HG03442 (cell line): ENCODE measurements around the gene RYR2.
"Not testable (repeated sequence)": the region's sequence is repeated elsewhere in the genome, so short reads cannot be mapped to it uniquely, and the experiment has no call there.

Source experiments
- ATAC-seq: cut with Tn5 transposase; IDR thresholded peaks from one replicate; pipeline ENCODE4 v1.9.1; 2021; ENCODE audit warnings: mild to moderate bottlenecking, moderate library complexity; ENCODE audit not compliant: unreplicated experiment

RYR2 gene

DNA sequence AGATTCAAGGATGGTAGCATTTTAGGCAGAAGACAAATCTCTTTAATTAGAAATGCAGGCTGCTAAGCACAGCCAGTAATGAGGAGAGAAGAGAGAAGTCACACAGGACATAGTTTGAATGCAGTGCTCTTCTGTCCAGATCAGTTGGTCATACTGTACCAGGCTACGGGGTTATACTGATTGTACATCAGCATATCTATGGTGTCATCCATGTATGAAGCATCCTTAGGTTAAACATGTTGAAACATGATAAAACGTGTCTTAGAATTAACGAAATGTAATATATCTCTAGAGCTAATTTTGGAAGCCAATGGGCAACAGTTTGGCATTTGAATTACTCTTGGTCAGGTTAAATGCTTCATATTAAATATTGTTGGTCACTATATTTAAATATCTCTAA is 199.1 kb downstream of the RYR2 start:
- ATAC-seq = no peak

DNA sequence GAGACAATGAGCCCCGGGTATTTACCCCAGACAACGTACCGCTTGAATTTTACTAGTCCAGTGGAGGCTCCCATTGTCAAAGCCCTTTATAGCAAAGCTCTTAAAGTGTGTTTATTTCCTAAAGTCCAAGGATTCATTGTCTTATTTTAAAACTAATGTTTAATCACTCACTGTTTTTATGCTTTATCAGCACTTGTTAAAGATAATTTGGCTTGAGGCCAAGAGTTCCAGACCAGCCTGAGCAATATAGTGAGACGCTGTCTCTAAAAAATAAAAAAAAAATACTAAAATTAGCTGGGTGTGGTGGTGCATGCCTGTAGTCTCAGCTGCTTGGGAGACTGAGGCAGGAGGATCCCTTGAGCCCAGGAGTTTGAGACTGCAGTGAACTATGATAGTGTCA is 202.8 kb downstream of the RYR2 start:
- no peak for ATAC-seq

DNA sequence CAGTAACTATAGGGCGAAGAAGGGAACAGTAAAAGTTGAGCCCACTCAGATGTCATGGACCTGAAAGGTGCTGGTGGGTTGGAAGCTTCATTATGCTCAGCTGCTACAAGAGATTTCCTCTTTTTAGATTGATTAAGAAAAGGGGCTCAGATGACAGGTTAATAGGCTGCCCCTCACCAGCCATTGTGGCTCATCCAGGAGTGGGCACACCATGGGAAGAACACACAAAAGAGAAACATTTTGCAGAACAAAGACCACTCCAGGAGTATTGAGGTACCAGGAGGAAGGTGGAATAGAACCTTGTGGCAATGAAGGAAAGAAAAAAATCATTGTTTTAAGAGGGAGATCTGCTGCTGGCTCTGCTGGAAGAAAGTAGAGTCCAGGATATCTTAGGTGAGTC is 205.5 kb downstream of the RYR2 start:
- no peak for ATAC-seq

DNA sequence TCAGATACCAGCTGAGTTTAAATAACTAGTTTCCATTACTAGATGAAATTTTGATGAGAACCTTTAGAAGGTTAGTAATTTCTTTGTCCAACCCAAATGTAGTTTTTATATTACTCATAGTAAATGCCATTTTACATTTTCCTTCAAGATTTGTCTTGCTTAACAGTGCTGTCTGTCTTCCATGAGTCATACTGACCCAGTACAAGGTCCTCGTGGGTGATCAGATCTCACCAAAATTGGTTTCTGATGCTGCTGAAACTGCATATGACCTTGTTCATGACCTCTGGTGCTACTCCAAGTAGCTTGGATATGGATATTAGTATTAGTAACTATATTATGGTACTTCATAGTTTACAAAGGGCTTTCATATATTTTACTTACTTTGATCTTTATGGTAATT is 207.1 kb downstream of the RYR2 start:
- ATAC-seq = peak; percentile 48

DNA sequence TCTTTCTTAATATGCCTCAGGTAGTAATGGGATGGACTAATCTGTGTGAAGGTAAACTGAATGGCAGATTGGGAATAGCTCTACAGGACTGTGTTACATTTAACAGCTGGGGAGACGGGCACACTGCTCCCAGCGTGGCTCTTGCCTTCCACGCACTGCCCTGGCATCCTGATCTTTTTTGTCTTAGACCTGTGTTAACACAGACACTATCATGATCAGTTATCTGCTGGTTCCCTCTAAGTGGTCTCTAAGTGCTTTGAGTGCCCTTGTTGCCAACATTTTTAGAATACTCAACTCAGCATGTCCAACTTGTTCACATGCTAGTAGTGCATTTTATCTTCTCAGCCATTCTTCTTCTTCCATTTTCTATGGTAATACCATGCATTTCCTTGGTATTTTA is 208.1 kb downstream of the RYR2 start:
- ATAC-seq = no peak

DNA sequence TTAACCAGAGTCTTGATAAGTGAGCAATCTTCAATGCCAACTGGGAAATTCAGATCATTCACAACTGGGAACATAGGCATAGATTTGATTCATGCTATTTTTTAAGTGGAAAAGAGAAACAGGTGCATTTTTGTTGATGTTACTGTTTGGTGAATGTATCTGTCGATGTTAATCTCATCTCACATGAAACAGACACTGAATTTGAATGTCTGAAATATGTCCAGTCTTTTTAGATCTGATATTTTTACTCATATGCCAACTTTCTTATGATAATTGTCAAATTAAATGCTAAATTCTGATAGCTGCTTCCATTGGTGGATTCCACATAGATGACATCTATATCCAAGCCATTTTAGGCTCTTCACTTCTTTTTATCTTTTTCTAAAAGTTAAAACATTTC is 213.1 kb downstream of the RYR2 start:
- ATAC-seq = no peak

DNA sequence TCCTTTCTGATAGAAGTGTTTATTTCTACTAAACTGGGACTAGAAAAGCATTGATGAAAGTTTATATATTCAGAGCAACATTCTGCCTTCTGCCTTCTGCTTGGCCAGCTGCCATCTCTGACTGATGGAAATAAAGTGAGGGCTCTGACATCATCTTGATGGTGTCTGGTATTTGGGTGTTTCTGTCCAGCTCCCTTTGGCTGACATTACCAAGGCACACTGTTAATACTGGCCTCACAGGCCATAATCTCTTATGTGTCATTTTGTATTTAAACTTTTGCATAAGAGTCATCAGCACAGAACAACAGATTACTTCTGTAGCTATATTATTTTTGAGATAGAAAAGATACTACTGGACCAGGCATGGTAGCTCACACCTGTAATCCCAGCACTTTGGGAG is 216.9 kb downstream of the RYR2 start:
- no peak for ATAC-seq

DNA sequence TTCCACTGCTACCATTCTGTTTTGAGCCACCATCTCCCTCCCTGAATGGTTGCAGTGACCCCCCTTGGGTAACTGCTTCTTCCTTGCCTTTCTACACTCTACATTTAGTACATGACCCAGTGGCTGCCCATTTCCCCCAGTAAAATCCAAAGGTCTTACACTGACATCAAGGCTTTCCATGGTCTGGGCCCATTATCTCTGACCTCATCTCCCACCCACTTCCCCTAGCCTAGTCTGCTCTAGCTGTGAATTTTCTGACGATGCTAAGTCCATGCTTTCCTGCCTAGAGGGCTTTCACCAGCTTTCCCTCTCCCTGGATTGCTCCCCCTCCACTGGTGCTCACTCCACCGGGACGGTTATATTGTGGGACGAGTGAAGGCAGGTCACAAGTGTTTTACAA is 219.2 kb downstream of the RYR2 start:
- no peak for ATAC-seq

DNA sequence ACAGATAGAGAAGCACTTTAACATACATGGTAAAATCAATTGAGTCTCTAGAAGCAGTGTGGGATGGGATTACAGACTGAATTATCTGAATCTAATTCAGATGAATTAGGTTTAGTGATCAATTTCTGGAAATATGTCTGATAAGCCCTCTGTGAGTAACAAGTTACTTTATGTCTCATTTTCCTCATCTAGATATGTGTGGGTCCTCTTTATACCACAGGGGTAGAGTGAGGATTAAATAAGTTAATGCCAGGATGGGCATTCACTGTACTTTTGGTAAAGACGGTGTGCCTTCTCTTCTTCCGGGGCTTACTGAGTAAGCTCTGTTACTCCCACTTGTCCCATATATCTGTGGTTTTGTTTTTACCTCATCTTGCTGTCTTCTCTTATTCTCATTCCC is 225.8 kb downstream of the RYR2 start:
- no peak for ATAC-seq

DNA sequence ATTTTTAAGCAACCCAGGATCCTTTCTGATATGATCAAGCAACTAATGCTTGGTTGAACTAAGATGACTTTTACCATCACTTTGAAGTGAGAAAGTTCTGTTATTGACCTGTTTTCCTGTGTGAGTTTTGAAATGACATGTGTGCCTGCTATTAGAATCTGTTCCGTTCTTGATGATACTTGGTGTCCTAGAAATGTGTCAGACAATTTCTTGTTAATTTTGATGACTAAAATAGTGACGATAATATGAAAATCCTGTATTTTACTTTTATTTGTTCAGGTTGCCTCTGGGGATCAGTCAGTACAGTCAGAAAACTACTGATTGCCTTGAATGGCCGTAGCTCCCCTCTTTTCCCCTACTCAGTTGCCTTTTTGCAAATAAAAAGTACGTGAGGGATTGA is 228.0 kb downstream of the RYR2 start:
- peak; percentile 94 for ATAC-seq

DNA sequence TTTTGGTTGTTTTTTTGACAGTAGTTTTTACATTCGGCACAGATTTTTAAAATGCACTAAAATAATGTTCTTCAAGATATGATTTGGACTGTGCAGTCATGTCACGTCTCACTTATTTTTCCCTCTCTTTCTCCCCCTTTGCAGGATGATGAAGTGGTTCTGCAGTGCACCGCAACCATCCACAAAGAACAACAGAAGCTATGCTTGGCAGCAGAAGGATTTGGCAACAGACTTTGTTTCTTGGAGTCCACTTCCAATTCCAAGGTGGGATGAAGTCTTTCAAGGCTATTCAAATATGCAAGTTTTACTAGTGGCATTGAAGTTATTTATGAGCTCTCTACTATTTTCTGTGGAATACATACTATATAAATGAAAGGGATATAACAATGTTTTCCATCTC is 228.4 kb downstream of the RYR2 start:
- ATAC-seq = no peak

DNA sequence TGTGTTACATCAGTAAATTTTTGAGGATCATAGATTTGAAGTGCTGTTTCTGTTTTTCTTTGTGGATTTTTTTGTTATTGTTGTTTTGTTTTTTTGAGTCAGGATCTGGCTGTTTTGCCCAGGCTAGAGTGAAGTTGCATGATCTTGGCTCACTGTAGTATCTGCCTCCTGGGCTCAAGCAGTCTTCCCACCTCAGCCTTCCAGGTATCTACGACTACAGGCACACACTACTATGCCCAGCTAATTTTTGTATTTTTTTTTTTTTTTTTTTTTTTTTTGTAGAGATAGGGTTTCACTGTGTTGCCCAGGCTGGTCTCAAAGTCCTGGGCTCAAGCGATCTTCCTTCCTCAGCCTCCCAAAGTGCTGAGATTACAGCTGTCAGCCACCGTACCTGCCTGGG is 236.0 kb downstream of the RYR2 start:
- ATAC-seq = not testable (repeated sequence)

DNA sequence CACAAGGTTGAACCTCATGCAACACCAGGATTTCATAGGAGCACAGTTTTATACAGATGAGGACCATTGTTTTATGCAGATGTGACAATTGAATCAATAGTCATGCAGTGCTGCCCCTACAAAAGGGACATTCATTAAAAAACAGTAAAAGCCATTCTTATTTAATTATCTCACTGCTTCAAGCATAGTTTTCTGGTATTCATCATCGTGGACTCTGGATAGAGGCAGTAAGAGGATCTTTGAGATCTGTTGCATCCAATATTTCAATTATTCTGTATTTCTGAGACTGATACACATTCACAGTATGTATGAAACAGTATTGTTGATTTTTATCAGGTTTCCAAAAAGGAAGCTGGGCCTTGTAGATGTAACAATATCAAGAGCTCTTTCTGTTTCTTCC is 237.6 kb downstream of the RYR2 start:
- ATAC-seq = no peak

DNA sequence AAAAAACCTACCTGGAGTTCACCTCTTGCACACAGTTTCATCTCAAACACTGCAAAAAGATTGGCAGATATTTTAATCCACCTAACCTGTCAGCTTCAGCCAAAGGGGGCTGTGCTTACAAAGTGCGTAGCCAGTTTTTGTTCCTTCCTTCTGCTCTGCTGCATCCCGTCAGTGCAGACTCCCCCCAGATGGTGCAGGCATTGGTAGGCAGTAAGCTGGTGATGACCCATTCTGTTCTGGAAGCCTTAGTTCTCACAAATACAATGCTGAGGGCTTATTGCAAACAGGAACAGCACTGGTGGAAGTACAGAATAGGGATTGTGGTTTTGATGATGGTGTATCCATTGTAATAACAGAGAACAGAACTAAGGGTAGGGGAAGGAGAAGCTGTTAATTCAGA is 239.5 kb downstream of the RYR2 start:
- ATAC-seq = no peak

DNA sequence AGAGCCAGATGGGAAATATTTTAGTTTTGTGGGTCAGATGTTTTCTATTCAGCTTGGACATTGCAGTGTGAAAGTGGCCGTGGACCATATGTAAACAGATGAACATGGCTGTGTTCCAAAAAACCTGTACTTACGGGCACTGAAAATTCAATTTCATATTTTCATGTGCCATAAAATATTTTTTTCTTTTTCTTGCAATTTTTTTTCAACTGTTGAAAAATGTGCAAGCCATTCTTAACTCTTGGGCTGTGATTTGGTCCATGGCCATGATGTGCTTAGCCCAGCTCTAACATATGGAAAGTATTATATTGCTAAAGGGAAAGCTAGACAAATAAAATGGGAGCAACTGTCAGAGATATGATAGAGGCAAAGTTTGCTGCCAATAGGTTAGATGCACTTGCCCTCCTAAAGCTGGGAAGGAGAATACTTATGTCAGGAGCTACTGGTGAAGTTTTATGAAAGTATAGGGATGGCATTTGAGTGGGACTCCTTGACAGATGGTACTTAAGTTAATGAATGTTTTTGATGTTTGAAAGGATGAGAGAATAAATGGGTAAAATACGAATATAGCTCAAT is 240.3 kb downstream of the RYR2 start:
- no peak for ATAC-seq

DNA sequence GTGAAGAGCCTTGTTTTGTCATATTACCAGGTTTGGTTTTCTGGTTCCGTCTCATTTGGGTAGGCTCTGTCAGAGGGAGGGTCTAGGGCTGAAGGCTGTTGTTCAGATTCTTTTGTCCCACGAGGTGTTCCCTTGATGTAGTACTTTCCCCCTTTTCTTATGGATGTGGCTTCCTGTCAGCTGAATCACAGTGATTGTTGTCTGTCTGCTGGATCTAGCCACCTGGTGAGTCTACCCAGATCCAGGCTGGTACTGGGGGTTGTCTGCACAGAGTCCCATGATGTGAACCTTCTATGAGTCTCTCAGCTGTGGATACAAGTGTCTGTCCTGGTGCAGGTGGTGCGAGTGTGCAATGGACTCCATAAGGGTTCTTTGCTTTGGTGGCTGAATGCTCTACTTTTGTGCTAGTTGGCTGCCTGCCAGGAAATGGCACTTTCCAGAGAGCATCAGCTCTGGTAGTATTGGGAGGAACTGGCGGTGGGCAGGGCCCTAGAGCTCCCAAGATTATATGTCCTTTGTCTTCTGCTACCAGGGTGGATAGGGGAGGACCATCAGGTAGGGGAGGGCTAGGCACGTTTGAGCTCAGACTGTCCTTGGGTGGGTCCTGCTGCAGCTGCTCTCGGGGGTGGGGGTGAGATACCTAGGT is 246.0 kb downstream of the RYR2 start:
- no peak for ATAC-seq

DNA sequence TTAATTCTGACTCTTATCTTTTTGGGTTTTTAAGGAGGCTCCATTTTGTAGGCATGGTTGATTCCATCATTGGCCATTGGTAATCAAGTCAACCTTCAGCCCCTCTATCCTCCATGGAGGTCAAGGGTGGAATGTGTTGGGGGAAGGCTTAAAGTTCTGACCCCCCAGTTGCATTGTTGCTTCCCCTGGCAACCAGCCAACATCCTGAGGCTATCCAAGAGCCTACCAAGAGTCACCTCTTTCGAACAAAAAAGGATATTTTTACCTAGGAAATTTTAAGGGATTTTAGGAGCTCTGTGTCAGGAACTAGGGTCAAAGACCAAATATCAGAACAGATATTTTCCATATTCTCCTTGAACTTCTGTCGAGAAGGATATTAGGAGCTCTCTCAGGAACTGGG is 251.8 kb downstream of the RYR2 start:
- ATAC-seq = no peak

DNA sequence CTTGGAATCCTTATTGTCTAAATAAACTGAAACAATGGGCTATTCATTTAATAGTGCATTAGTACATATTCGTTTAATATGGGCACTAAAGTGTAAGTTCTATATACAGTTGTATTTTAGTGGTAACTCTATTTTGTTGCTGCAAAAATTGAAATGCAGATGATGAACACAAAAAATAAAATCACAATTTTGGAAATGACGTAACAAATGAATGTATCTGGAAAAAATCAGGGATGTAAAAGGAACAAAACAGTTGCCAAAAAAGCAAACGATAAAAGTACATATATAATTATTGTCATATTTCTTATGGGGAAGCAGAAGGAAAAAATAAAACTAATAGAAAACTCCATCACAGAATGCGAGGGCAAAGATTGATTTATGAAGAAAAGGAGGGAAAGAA is 254.9 kb downstream of the RYR2 start:
- no peak for ATAC-seq

DNA sequence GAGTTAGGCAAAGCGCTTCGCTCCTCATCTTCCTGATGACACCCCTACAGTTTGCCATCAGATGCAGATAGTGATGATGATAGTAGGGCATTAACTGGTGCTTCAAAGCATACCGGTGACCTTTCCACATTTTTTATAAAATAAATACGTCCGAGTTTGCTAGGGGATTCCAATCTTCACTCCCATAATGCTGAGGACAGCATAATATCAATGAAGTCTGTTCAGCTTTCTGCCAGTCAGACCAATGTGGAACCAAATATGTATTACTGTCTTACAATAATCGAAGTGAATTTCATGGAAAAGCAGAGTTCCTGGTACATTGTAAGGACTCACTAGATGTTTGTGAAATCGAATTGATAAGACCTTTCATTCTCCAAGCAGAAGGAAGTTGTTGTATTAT is 258.7 kb downstream of the RYR2 start:
- no peak for ATAC-seq

DNA sequence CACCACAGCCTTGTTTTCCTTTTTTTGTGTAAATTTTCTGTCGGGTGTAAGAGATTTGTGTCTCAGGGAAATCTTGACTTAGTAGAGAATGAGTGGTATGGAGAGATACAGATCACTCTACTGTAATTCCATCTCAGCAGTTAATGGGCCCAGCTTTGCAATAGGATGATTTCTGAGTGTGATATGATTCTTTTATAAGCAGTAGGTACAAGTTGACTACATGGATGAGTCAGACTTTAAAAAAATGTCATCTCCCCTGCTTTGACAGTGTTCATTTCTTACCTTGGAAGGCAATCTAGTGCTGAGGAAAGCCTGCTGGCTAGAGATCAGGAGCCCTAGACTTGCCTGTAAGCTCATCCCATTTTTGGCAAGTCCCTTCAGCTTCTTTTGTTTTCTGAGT is 261.9 kb downstream of the RYR2 start:
- no peak for ATAC-seq

DNA sequence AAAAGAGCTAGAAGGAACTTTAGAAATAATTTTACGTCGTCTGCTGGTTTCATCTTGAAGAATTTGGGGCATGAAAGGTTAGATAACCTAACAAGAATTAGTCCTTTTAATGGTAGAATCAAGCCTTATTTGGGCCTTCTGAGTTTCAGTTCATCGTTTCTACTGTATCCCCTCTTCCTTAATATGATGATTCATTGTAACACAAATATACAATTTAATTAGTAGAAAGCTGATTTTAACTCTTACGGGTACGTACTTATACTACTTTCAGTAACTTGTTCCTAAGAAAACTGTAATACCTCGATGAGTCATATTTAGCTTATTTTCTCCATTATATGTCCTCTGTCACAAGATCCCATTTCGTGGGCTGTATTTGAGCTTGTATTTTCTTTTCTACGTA is 264.7 kb downstream of the RYR2 start:
- ATAC-seq = no peak

DNA sequence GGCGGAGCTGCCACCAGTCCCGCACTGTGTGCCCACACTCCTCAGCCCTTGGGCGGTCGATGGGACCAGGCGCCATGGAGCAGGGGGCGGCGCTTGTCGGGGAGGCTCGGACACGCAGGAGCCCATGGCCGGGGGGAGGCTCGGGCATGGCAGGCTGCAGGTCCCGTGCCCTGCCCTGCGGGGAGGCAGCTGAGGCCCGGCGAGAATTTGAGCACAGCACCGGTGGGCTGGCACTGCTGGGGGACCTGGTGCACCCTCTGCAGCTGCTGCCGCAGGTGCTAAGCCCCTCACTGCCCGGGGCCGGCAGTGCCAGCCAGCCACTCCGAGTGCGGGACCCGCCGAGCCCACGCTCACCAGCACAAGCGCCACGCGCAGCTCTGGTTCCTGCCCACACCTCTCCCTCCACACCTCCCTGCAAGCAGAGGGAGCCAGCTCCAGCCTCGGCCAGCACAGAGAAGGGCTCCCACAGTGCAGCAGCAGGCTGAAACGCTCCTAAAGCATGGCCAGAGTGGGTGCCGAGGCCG is 267.7 kb downstream of the RYR2 start:
- no peak for ATAC-seq

DNA sequence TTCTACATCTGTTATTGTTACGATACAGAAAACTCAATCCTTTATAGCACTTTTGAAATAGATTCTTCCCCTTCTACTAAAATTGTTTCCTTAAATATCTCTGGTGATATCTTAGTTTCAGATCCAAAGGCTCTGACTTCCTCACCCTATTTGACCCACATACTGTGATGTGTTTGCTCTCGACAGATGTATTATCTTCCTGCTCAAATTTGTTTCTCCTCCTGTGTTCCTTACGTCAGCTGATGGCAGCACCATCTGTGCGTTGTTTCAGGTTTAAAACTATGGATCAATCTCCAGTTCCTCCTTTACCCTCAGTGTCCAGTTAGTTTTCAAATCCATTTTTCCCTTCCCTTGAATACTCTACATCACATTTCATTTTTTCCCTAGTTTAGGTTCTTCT is 274.4 kb downstream of the RYR2 start:
- no peak for ATAC-seq
